Mesendoderm (in vitro differentiated cells): Measurements from ENCODE around the gene OTUD6A.

ENCODE experiments used
- DNase-seq: peaks from one replicate; pipeline ENCODE4 v3.0.0; 2013
- H2AK5ac ChIP-seq: 2 replicates; pipeline ENCODE4 v1.6.1; 2013; ENCODE audit warnings: low read length, inconsistent platforms
- H2BK120ac ChIP-seq: 2 replicates; pipeline ENCODE4 v1.6.1; 2013; ENCODE audit warnings: low read depth, mild to moderate bottlenecking, low read length, moderate library complexity, mixed read lengths
- H2BK15ac ChIP-seq: replicated peaks from 2 replicates; pipeline ENCODE4 v1.6.1; 2013; ENCODE audit warnings: low read depth, mild to moderate bottlenecking, moderate library complexity
- H2BK5ac ChIP-seq: 2 replicates; pipeline ENCODE4 v1.6.1; 2013; ENCODE audit warnings: low read length, inconsistent platforms
- H3K18ac ChIP-seq: 2 replicates; pipeline ENCODE4 v1.6.1; 2013; ENCODE audit warnings: mild to moderate bottlenecking, low read length, mixed read lengths
- H3K23ac ChIP-seq: one replicate; pipeline ENCODE4 v1.6.1; 2013; ENCODE audit warnings: low read length
- H3K27ac ChIP-seq: 2 replicates; pipeline ENCODE4 v1.5.1; 2013; ENCODE audit warnings: low read depth, mild to moderate bottlenecking, inconsistent platforms, low read length, moderate library complexity
- H3K27me3 ChIP-seq: 2 replicates; pipeline ENCODE4 v1.6.1; 2013; ENCODE audit warnings: low read length, control low read depth, mild to moderate bottlenecking, inconsistent platforms; ENCODE audit not compliant: insufficient read depth, poor library complexity
- H3K36me3 ChIP-seq: 2 replicates; pipeline ENCODE4 v1.6.1; 2013; ENCODE audit warnings: low read length, inconsistent platforms; ENCODE audit not compliant: control insufficient read depth, insufficient read depth
- H3K4ac ChIP-seq: one replicate; pipeline ENCODE4 v1.6.1; 2013; ENCODE audit warnings: low read depth, mild to moderate bottlenecking, low read length, moderate library complexity
- H3K4me1 ChIP-seq: 2 replicates; pipeline ENCODE4 v1.6.1; 2013; ENCODE audit warnings: low read depth, low read length, inconsistent platforms; ENCODE audit not compliant: control insufficient read depth
- H3K4me2 ChIP-seq: 2 replicates; pipeline ENCODE4 v1.6.1; 2013; ENCODE audit warnings: low read length
- H3K4me3 ChIP-seq: 2 replicates; pipeline ENCODE4 v1.5.1; 2013; ENCODE audit warnings: mild to moderate bottlenecking, low read length
- H3K56ac ChIP-seq: one replicate; pipeline ENCODE4 v1.6.1; 2013; ENCODE audit warnings: low read length
- H3K79me1 ChIP-seq: 2 replicates; pipeline ENCODE4 v1.6.1; 2013; ENCODE audit warnings: low read length, inconsistent platforms
- H3K79me2 ChIP-seq: 2 replicates; pipeline ENCODE4 v1.6.1; 2013; ENCODE audit warnings: mild to moderate bottlenecking, low read length; ENCODE audit not compliant: control insufficient read depth, insufficient read depth
- H3K9ac ChIP-seq: 2 replicates; pipeline ENCODE4 v1.6.1; 2013; ENCODE audit warnings: low read length, inconsistent platforms
- H4K5ac ChIP-seq: one replicate; pipeline ENCODE4 v1.6.1; 2013; ENCODE audit warnings: low read length
- H4K8ac ChIP-seq: one replicate; pipeline ENCODE4 v1.6.1; 2013; ENCODE audit warnings: low read depth, mild to moderate bottlenecking, control low read depth, low read length, moderate library complexity
- WGBS: extraction: QIAGEN DNeasy Blood & Tissue Kit; methylation state at CpG from one replicate; pipeline ENCODE4 v1.1.7; 2013; ENCODE audit warnings: low lambda C conversion rate, missing lambda C conversion rate; ENCODE audit not compliant: insufficient coverage; ENCODE audit errors: extremely low coverage; 5-methylcytosine and 5-hydroxymethylcytosine counted together

OTUD6A gene

GRCh38 chrX:70025464-70025863 lies 36.8 kb upstream of the OTUD6A start:
- H2AK5ac ChIP-seq: no peak overlapping the region
- no peak overlapping the region for H3K9ac ChIP-seq
- H3K79me2 ChIP-seq: no peaks in the 10 kb centered on the region
- H2BK5ac ChIP-seq: no peak overlapping the region
- peaks cover 2% of the 10 kb centered on the region for H3K4me1 ChIP-seq
- no peak overlapping the region for H4K8ac ChIP-seq
- no peak overlapping the region for H4K5ac ChIP-seq
- DNase-seq: no peak
- no peak overlapping the region for H3K27ac ChIP-seq
- H3K79me1 ChIP-seq: no peaks in the 10 kb centered on the region
- H3K4me2 ChIP-seq: no peak overlapping the region
- no peak overlapping the region for H2BK120ac ChIP-seq
- H3K4me3 ChIP-seq: no peak overlapping the region
- H2BK15ac ChIP-seq: no peak overlapping the region
- no peak overlapping the region for H3K56ac ChIP-seq
- H3K18ac ChIP-seq: no peak overlapping the region
- no peaks in the 10 kb centered on the region for H3K27me3 ChIP-seq
- no peaks in the 10 kb centered on the region for H3K36me3 ChIP-seq
- H3K23ac ChIP-seq: no peak overlapping the region
- WGBS: no CpG with 5 or more reads among the region's 1 CpG
- no peak overlapping the region for H3K4ac ChIP-seq

- peaks cover 2% of the 10 kb centered on the region for H3K4me1 ChIP-seq
- no peak overlapping the region for H3K9ac ChIP-seq
- H3K27me3 ChIP-seq: no peaks in the 10 kb centered on the region
- H3K4ac ChIP-seq: no peak overlapping the region
- no peak overlapping the region for H3K18ac ChIP-seq
- H3K27ac ChIP-seq: no peak overlapping the region
- WGBS: no CpG with 5 or more reads among the region's 1 CpG
- no peak overlapping the region for H2BK15ac ChIP-seq
- H3K4me3 ChIP-seq: no peak overlapping the region
- H2BK5ac ChIP-seq: no peak overlapping the region
- H3K79me2 ChIP-seq: no peaks in the 10 kb centered on the region
- no peak overlapping the region for H4K8ac ChIP-seq
- H3K36me3 ChIP-seq: no peaks in the 10 kb centered on the region
- H3K56ac ChIP-seq: peak overlapping the region; percentile 3
- no peak for DNase-seq
- H4K5ac ChIP-seq: no peak overlapping the region
- H2AK5ac ChIP-seq: no peak overlapping the region
- no peak overlapping the region for H3K4me2 ChIP-seq
- H3K79me1 ChIP-seq: no peaks in the 10 kb centered on the region
- H3K23ac ChIP-seq: no peak overlapping the region
- no peak overlapping the region for H2BK120ac ChIP-seq
Measured at GRCh38 chrX:70026112-70026850, 36.0 kb upstream of the OTUD6A start.

GRCh38 chrX:70026851-70027200 lies 35.4 kb upstream of the OTUD6A start:
- H3K4ac ChIP-seq: no peak overlapping the region
- H2AK5ac ChIP-seq: no peak overlapping the region
- no peak overlapping the region for H3K4me3 ChIP-seq
- no peak overlapping the region for H2BK5ac ChIP-seq
- H3K4me2 ChIP-seq: no peak overlapping the region
- no peak for DNase-seq
- H3K27ac ChIP-seq: no peak overlapping the region
- H2BK120ac ChIP-seq: no peak overlapping the region
- no peaks in the 10 kb centered on the region for H3K27me3 ChIP-seq
- no peak overlapping the region for H2BK15ac ChIP-seq
- no peak overlapping the region for H4K5ac ChIP-seq
- 100% methylated on average over 1 of the region's 4 CpGs for WGBS
- peak overlapping the region; percentile 3 for H3K56ac ChIP-seq
- H3K18ac ChIP-seq: no peak overlapping the region
- no peak overlapping the region for H3K9ac ChIP-seq
- no peak overlapping the region for H3K23ac ChIP-seq
- peaks cover 2% of the 10 kb centered on the region for H3K4me1 ChIP-seq
- H4K8ac ChIP-seq: no peak overlapping the region
- H3K36me3 ChIP-seq: no peaks in the 10 kb centered on the region
- H3K79me1 ChIP-seq: no peaks in the 10 kb centered on the region
- no peaks in the 10 kb centered on the region for H3K79me2 ChIP-seq

GRCh38 chrX:70029863-70030262 lies 32.4 kb upstream of the OTUD6A start:
- H4K5ac ChIP-seq: no peak overlapping the region
- H4K8ac ChIP-seq: no peak overlapping the region
- no peak overlapping the region for H3K27ac ChIP-seq
- WGBS: no CpG with 5 or more reads among the region's 4 CpGs
- no peak overlapping the region for H2BK120ac ChIP-seq
- H2BK15ac ChIP-seq: no peak overlapping the region
- H2AK5ac ChIP-seq: no peak overlapping the region
- no peak overlapping the region for H3K56ac ChIP-seq
- no peaks in the 10 kb centered on the region for H3K79me2 ChIP-seq
- H3K4me3 ChIP-seq: no peak overlapping the region
- H3K4me1 ChIP-seq: peaks cover 2% of the 10 kb centered on the region
- no peak overlapping the region for H2BK5ac ChIP-seq
- no peak overlapping the region for H3K4ac ChIP-seq
- H3K79me1 ChIP-seq: no peaks in the 10 kb centered on the region
- H3K36me3 ChIP-seq: no peaks in the 10 kb centered on the region
- H3K9ac ChIP-seq: no peak overlapping the region
- peak; percentile 38 for DNase-seq
- H3K27me3 ChIP-seq: no peaks in the 10 kb centered on the region
- no peak overlapping the region for H3K4me2 ChIP-seq
- peak overlapping the region; percentile 18 for H3K18ac ChIP-seq
- no peak overlapping the region for H3K23ac ChIP-seq

- no CpG with 5 or more reads among the region's 4 CpGs for WGBS
- H3K4me3 ChIP-seq: no peak overlapping the region
- H2BK5ac ChIP-seq: no peak overlapping the region
- no peak overlapping the region for H3K9ac ChIP-seq
- H3K4ac ChIP-seq: no peak overlapping the region
- no peaks in the 10 kb centered on the region for H3K79me2 ChIP-seq
- H4K5ac ChIP-seq: no peak overlapping the region
- no peak overlapping the region for H3K4me2 ChIP-seq
- no peaks in the 10 kb centered on the region for H3K79me1 ChIP-seq
- H3K56ac ChIP-seq: no peak overlapping the region
- no peaks in the 10 kb centered on the region for H3K36me3 ChIP-seq
- no peaks in the 10 kb centered on the region for H3K27me3 ChIP-seq
- no peak overlapping the region for H3K27ac ChIP-seq
- H3K4me1 ChIP-seq: peaks cover 2% of the 10 kb centered on the region
- DNase-seq: peak; percentile 74
- H3K18ac ChIP-seq: no peak overlapping the region
- H4K8ac ChIP-seq: no peak overlapping the region
- no peak overlapping the region for H2AK5ac ChIP-seq
- no peak overlapping the region for H2BK15ac ChIP-seq
- H2BK120ac ChIP-seq: no peak overlapping the region
- no peak overlapping the region for H3K23ac ChIP-seq
Measured at GRCh38 chrX:70030301-70030767, 31.9 kb upstream of the OTUD6A start.

- Histone ChIP-seq H2AK5ac (no peak overlapping the region), H2BK15ac (no peak overlapping the region)
- no CpG with 5 or more reads among the region's 2 CpGs for WGBS
Measured at GRCh38 chrX:70032792-70033191, 29.5 kb upstream of the OTUD6A start.

More at GRCh38 chrX:70032792-70033191, 29.5 kb upstream of the OTUD6A start:
- peaks cover 2% of the 10 kb centered on the region for H3K4me1 ChIP-seq
- H3K79me1 ChIP-seq: no peaks in the 10 kb centered on the region
- no peak for DNase-seq
- H3K9ac ChIP-seq: no peak overlapping the region
- no peak overlapping the region for H2BK5ac ChIP-seq
- no peak overlapping the region for H2BK120ac ChIP-seq
- H4K8ac ChIP-seq: no peak overlapping the region
- H4K5ac ChIP-seq: no peak overlapping the region
- H3K56ac ChIP-seq: no peak overlapping the region
- no peak overlapping the region for H3K4me3 ChIP-seq
- no peaks in the 10 kb centered on the region for H3K27me3 ChIP-seq
- H3K36me3 ChIP-seq: no peaks in the 10 kb centered on the region
- H3K4ac ChIP-seq: no peak overlapping the region
- H3K18ac ChIP-seq: no peak overlapping the region
- H3K79me2 ChIP-seq: no peaks in the 10 kb centered on the region
- no peak overlapping the region for H3K27ac ChIP-seq
- no peak overlapping the region for H3K23ac ChIP-seq
- H3K4me2 ChIP-seq: no peak overlapping the region
